T follicular helper cell (primary cell): ENCODE measurements around the gene SGK1.

Source experiments
- DNase-seq: peaks from one replicate; pipeline ENCODE4 v3.0.0-alpha.2; 2020; ENCODE audit warnings: low read depth
- total RNA-seq, 2 experiments: gene quantifications; one replicate each; lab custom pipeline; 2026; lab: John Stamatoyannopoulos, UW

Gene SGK1
- 100 to 261 reads per million in 2 experiments for total RNA-seq

DNA sequence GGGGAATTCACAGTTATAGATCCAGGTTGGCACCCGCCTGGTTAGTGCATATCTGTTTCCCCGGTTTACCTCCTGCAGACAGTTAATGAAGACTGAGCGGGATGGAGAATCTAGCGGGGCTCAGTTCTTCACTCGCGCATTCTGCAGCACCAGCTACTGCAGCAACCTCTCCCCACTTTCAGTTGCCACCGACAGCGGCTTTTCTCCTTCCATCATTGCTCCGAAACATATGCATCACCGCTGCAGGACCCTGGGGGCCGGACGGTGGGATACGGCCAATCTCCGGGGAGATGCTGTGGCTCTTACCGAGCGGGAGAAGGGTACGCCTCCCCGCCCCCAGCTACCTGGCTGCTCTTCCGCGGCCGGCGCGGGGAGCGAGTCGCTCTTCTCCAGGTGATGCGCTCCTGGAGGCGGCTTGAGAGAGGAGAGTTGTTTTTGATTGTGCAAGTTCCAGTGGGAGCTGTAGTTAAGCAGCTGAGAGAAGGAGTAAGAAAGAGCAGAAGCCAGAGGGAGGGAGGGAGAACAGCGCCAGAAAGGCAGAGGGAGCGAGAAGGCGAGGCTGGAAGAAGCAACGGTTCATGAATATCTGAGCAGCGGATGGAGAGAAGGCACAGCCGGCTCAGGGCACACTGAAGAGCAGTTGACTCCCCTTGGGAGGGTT lies at the start of gene SGK1:
Gene SGK1 (minus strand): TSS at position 642 of the 661 bp plus-strand sequence. CDS start 652 bp downstream, outside the sequence.
- no peak for DNase-seq

GRCh38 chr6:134363323-134364039 lies 45.6 kb upstream of the SGK1 start:
- no peak for DNase-seq

DNA sequence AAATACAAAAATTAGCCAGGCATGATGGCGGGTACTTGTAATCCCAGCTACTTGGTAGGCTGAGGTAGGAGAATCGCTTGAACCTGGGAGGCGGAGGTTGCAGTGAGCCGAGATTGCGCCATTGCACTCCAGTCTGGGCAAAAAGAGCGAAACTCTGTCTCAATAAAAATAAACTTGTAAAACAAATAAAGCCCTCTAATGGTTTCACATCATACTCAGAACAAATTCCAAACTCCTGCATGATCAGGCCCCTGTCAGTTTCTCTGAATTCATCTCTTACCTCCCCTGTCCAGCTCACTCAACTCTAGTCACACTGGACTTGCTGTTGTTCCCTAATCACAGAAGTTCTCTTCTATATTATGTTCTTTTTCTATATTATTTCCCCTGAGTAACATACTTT lies 43.1 kb upstream of the SGK1 start:
- DNase-seq = no peak

GRCh38 chr6:134359302-134359701 lies 41.4 kb upstream of the SGK1 start:
- DNase-seq = no peak

GRCh38 chr6:134358320-134358719 lies 40.4 kb upstream of the SGK1 start:
- no peak for DNase-seq

- DNase-seq = no peak
Measured at GRCh38 chr6:134357022-134357487, 39.1 kb upstream of the SGK1 start.

DNA sequence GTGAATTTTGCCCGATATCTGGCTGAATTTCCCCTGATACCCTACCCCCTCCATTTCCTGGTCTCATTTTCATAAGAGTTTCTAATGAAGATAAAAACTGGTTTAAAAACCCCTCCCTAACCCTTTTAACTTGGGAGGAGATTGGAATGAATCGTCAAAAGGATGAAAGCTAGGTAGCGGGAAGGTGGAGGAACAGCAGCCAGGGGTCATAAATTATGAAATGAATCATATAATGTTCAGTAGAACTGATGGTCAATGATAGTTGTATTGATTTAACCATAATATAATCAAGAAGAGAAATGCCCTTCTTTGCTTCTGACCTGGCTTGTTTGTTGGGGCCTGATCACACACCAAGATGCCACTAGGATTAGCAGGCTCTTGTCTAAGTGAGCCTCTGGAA lies 38.5 kb upstream of the SGK1 start:
- no peak for DNase-seq

GRCh38 chr6:134352786-134353480 lies 35.0 kb upstream of the SGK1 start:
- no peak for DNase-seq

GRCh38 chr6:134351615-134352474 lies 33.9 kb upstream of the SGK1 start:
- no peak for DNase-seq

DNA sequence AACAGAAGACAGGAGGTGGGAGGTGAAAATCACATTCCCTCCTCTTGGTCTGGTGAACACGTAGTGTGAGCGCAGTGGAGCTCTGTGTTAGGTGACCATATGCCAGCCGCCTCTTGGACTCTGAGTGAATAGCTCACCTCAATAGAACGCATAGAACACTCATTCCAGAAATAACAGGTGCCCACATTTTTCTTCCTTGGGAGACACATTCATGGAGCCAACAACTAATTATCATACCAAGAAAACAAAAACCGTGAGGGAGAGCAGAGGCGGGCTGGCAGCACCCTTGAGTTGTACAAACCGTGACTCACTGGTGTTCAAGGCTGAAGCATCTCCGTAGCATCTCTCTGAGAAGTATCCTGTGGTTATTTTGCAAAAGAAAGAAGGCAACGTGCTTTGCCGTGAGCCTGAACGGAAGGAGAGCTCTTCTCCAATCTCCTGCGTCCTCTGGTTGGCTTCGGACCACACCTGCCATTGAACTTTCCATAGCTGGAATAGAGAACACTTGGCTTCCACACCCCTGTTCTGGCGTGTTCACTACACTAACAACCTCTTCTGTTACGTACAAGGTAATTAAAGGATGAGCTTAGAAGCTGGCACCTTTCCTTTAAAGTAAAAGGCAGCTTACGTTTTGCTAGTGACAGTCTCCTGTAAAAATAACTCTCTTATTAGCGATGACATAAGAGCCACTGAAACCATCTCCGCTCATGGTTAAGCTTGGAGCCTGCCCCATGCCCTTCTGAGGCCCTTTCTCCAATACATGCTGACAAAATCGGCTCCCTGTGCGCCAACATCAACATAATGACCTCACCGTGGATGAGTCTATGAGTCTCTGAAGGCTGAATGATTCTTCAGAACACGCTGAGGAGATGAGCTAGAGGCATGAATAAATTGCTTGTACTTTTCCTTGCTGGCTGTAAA lies 30.2 kb upstream of the SGK1 start:
- DNase-seq = no peak

DNA sequence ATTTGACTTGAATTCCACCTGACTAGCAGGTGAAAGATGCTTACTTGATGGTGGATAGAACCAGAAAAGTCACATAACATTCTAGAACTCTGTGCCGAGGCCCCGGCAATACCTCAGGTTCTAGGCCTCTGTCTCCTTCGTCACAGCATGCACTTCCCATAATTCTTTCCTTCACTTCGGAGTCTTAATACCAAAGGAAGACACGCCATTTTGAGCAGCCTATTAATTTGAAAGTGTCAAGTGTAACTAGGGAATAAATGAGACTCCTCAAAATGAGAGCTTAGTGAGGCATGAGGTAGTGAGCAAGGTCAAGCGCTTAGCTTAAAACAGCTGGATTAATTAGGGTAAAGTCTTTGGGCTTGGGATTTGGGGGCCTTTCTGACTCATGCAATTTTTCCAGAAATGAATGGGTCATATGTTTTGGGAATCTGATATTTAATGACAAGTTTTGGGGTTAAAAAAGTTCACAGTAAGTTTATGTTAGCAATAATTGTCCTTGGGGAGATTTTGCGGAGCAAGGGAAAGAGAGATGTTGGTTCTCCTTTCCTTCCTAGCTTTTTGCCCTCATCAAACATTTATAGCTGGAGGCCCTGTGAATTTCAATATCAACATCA lies 29.1 kb upstream of the SGK1 start:
- DNase-seq = no peak

GRCh38 chr6:134345789-134346188 lies 27.9 kb upstream of the SGK1 start:
- DNase-seq = no peak

DNA sequence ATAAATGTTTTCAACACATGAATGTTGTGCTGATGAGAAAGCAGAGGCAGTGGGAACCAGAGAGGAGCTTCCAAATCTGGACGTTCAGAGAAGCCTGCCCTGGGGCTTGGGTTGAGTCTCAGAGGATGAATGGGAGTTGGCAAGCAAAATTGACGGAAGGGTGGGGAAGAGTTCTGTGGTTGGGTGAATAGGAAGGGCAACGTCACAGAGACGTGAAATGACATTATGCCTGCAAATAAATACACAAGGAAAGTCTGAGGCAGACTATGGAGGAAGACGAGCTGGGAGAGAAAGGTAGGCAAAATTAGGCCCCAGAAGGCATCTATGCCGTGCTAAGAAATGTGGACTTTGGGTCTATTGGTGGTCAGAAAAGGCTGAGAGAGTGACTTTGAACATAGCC lies 25.2 kb upstream of the SGK1 start:
- no peak for DNase-seq

GRCh38 chr6:134341999-134342567 lies 24.2 kb upstream of the SGK1 start:
- no peak for DNase-seq

- DNase-seq = no peak
Measured at GRCh38 chr6:134340179-134340975, 22.5 kb upstream of the SGK1 start.

DNA sequence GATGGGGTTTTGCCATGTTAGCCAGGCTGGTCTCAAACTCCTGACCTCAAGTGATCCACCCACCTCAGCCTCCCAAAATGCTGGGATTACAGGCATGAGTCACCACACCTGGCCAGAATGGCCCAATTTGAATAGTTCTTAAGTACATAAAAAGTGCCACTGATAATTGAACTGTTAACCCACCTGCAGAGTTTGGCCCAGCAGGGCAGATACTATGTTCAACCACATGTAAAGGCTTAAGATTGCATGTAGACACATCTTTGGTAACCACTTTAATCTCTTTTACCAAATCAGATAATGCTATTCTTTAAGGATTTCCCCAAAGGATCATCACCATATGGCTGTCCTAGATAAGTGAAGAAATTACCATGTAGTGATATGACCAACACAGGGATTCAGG lies 21.3 kb upstream of the SGK1 start:
- DNase-seq = no peak

DNA sequence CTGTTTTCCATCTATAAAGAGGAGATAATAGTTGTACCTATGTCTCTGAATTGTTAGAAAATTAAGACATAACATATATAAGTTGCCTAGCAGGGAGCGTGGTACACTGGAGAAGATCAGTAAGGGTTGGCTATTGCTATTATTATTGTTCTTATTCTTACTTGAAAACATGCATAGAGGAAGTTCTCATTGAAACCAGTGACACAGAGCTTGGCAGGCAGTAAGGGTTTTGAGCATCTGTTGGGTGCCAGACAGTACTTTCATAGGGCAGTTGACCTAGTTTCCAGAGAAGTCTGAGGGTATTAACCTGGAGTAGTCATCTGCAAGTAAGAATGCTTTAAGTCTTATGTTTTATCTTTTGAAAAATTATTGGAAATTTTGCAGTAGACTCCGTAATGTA lies 13.3 kb upstream of the SGK1 start:
- no peak for DNase-seq

DNA sequence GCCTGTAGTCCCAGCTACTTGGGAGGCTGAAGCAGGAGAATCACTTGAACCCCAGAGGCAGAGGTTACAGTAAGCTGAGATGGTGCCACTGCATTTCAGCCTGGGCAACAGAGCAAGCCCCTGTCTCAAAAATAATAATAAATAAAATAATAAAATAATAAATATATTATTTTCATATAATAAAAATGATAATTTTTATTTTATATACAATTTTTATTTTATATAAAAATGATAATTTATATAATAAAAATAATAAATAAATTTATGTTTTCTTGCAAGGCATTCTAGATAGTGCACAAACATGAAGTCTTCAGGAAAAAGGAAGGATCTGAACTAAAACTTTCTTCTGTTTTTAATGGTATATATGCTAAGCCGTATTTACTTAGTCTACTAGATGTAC lies 12.6 kb upstream of the SGK1 start:
- DNase-seq = no peak

GRCh38 chr6:134328792-134329191 lies 10.9 kb upstream of the SGK1 start:
- DNase-seq = no peak
